HG02798 (cell line): Measurements from ENCODE around the gene COX4I1.

Experiments used
- ATAC-seq: cut with Tn5 transposase; IDR thresholded peaks from one replicate; pipeline ENCODE4 v1.9.1; 2021; ENCODE audit warnings: mild to moderate bottlenecking; ENCODE audit not compliant: unreplicated experiment, poor library complexity

Gene COX4I1

GRCh38 chr16:85838381-85838780 lies 38.9 kb downstream of the COX4I1 start:
- no peak for ATAC-seq

DNA sequence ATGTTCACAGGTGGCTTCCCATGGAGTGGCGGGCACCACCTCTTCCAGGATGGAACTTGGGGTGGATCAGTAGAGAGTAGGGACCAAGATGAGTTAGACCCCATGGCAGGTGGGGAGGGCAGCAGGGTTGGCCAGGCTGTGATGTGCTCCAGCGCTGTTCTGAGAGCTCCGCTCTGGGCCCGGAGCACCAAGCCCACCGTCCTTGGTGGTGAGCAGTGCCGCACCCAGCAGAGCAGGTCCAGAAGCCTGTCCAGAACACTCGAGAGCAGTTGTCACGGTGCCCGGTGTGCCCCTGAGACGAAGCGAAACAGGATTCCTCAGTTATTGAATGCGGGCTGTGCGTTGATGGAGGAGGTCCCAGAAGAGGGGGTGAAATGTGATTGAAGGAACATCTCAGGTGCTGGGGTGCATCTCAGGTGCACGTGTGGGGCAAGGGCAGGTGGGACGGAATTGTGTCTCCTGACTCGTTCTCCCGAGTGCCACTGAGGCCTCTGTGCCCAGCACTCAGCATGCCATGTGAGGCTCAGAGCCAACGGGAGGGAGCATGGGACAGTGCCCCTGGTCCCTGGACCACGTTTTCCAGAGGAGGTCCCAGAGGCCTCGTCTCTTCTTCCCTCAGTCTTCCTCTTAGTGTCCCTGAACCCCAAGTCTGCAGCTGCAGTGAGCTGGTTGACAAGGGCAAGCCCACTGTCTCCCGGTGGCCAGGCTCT lies 39.5 kb downstream of the COX4I1 start:
- no peak for ATAC-seq

DNA sequence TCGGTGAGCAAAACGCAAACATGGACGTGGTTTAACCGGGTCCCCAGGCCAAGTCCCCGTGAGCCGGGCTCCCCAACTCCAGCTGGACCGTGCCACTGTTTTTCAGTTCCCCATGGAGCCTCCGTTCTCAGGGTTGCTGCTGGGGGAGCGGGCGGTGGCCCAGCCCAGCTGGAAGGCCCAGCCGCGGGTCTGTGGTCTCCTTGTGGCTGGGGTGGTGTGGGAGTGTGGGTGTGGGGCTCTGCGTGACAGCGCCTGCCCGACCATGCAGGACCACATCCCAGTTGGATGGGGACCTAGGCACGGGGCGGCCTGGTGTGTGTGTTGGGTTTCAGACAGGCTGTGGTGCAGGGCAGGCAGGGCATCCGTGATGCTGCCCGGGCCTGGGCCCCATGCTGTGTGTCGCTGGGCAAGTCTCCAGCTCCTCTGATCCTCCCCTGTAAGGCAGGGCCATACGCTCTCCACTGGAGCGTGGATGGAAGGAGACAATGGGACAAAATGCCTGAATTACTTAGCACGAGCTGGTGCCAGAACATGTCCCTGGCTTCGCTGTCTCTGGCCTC lies 40.3 kb downstream of the COX4I1 start:
- ATAC-seq, result no peak

DNA sequence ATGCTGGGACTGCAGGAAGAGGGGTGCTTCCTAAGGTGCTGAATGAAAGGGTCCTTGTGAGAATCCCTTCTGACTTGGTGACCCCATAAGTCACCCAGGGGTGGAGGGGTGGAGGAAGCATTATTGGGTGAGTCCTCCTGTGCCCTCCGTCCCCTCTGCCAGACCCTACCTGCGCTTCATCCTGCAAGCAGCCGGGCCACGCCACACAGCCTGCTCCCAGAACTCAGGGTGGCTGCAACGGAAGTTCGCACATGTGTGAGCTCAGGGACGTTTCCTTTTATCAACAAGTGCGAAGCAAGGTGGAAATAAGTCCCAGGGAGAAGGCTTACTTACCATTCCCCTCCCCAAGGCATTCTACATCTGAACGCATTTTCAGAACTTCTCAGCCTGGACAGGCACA lies 40.9 kb downstream of the COX4I1 start:
- no peak for ATAC-seq

DNA sequence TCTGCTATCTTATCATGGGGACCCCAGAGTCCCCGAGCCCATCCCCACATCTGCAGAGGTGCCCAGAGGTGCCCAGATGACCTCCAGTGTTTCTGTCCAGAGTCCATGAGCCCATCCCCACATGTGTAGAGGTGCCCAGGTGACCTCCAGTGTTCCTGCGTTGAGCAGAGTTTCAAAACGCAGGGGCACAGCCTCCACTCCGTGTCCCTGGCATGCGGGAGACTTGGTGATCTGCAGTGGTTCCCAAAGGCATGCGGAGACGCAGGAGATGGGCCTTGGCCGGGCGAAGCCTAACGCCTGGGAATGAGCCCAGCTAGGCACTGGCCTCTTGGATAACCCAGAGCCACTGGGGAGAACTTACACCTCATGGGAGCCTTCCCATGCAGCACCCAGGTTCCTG lies 41.3 kb downstream of the COX4I1 start:
- ATAC-seq, result no peak

GRCh38 chr16:85842435-85842834 lies 42.9 kb downstream of the COX4I1 start:
- ATAC-seq, result no peak

- no peak for ATAC-seq
Measured at GRCh38 chr16:85842848-85843247, 43.4 kb downstream of the COX4I1 start.

- no peak for ATAC-seq
Measured at GRCh38 chr16:85843471-85844168, 44.1 kb downstream of the COX4I1 start.

- no peak for ATAC-seq
Measured at GRCh38 chr16:85844169-85844481, 44.6 kb downstream of the COX4I1 start.

- ATAC-seq, result no peak
Measured at GRCh38 chr16:85844786-85845185, 45.3 kb downstream of the COX4I1 start.

GRCh38 chr16:85845266-85845665 lies 45.8 kb downstream of the COX4I1 start:
- no peak for ATAC-seq

DNA sequence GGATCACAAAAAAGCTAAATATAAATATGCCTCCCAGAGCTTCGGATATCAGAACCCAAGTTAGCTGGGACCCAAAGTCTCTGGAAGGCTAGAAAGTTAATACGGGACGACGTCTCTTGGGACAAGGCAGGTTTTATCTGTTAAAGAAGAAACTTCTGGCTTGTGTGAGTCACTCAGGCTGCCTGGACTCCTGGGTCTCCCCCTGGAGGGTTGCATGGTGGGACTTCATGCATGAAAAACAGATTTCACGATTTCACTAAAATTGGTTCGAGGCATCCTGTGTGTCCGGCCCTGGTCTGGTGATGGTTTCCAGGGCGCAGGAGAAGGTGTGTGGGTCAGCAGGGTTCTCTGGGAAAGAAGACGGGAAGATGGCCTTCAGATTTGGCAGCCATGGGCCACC lies 47.0 kb downstream of the COX4I1 start:
- ATAC-seq, result no peak

DNA sequence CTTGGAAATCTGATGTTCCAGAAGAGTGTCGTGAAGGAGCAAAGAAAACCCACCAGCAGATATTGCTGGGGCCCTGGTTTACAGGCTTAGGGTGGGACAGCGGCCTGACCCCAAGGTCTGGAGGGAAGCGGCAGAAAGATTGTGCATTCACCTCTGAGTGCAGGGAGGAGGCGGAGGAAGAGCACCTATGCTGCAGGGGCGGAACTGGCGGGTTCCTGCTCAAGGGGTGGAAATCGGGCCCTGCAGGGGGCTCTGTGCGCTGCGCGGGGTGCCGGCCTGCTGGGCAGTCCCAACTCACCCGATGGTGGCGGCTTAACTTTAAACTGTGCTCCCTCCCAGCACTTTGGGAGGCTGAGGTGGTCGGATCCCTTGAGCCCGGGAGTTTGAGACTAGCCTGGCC lies 47.5 kb downstream of the COX4I1 start:
- no peak for ATAC-seq

GRCh38 chr16:85847681-85848601 lies 48.4 kb downstream of the COX4I1 start:
- no peak for ATAC-seq

GRCh38 chr16:85848986-85849385 lies 49.5 kb downstream of the COX4I1 start:
- ATAC-seq, result no peak

GRCh38 chr16:85849388-85849787 lies 49.9 kb downstream of the COX4I1 start:
- ATAC-seq, result no peak

DNA sequence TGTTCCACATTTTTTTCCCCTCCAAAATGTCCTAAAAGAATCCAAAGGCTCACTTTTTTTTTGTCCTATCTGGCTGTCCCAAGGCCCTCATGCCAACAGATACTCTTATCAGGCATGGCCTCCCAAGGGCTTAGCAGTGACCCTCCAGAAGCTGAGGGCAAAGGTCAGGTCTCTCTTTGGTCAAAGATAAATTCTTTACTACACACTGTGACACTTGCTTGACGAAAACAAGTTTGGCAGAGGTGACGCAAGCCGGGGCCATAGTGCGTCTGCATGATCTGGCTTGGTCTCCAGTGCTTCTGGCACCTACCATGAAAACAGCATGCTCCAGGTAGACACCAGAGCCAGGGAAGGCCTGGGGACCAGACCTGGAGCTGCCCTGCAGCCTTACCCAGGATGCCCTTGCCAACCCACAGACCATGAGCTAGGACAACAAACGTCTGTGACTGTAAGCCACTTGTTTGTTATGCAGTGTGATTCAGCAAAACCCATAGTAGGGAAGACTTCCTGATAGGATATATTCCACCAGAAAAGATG lies 50.9 kb downstream of the COX4I1 start:
- ATAC-seq, result no peak

DNA sequence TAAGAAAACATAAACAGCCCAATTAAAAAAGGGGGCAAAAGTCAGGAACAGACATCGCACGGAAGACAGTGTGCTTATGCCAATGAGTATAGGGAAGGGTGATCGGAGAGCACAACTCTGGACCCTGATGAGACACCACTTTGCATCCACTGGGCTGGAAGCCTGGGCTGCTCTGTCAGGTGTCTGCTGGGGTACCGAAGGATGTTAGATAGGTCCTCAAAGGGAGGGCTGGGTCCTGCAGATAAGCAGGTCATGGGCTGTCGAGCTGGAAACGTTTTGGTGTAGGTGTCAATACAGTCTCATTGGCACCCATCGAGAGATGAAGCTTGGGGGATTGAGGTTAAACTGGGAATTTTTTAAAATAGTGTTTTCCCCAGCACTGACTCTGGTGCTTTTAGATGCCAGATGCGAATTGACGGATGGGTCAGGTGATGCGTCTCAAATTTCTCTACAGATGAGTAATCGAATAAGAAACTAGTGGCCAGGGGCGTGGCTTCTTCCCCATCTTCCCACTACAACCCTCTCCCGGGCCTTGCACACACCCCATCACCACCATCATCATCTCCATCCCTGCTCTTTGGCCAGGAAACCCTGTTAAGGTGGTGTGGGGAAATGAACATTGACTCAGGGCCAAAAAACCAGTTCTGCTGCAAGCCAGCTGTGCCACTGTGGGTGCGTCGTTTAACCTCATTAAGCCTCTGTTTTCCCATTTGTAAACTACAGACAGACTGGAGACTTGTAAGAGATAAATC lies 51.7 kb downstream of the COX4I1 start:
- no peak for ATAC-seq

- ATAC-seq, result no peak
Measured at GRCh38 chr16:85853547-85854545, 54.4 kb downstream of the COX4I1 start.
